Fibroblast of lung (primary cell): ENCODE results near the gene MAJIN. TPM values are rescaled to one million over a fixed set of nuclear protein-coding genes. Genes with fewer than 3 reads are reported as not detected.
A peak's percentile ranks its signal among the peaks of the same experiment; 100 is the strongest.

Experiments
- DNase-seq, 2 donors: peaks; one replicate each; pipeline versions ENCODE4 v3.0.0 to v3.0.0-alpha.2; 2010; ENCODE audit warnings: low read depth in 2 of 2
- H2AFZ ChIP-seq: 2 replicates; pipeline ENCODE4 v1.5.1; 2012; ENCODE audit warnings: low read length, control low read depth, inconsistent platforms
- H3K27ac ChIP-seq: 2 replicates; pipeline ENCODE4 v1.5.1; 2011; ENCODE audit warnings: low read length, control low read depth; ENCODE audit not compliant: insufficient read depth
- H3K27me3 ChIP-seq: 2 replicates; pipeline ENCODE4 v1.5.1; 2011; ENCODE audit warnings: mild to moderate bottlenecking, low read length; ENCODE audit not compliant: control insufficient read depth, insufficient read depth
- H3K36me3 ChIP-seq: 2 replicates; pipeline ENCODE4 v1.5.1; 2011; ENCODE audit warnings: low read length; ENCODE audit not compliant: control insufficient read depth, insufficient read depth
- H3K4me1 ChIP-seq: 2 replicates; pipeline ENCODE4 v1.5.1; 2011; ENCODE audit warnings: low read length; ENCODE audit not compliant: control insufficient read depth, insufficient read depth; ENCODE audit errors: extremely low read depth
- H3K4me2 ChIP-seq: 2 replicates; pipeline ENCODE4 v1.5.1; 2011; ENCODE audit warnings: low read length, control low read depth; ENCODE audit not compliant: insufficient read depth; ENCODE audit errors: extremely low read depth
- H3K4me3 ChIP-seq, 4 experiments: fragments of 200-600 bp in 1 of 4; sonication (generic) in 1 of 4; replicated peaks in 1 of 4; 2 replicates each; pipeline ENCODE4 v1.5.1; 2011 to 2016; ENCODE audit warnings: low read length in 4 of 4, low read depth in 3 of 4, mild to moderate bottlenecking in 3 of 4, control low read depth in 2 of 4, inconsistent platforms in 1 of 4, mixed read lengths in 1 of 4; ENCODE audit not compliant: insufficient read depth in 1 of 4; ENCODE audit errors: control extremely low read depth in 1 of 4
- H3K79me2 ChIP-seq: 2 replicates; pipeline ENCODE4 v1.5.1; 2012; ENCODE audit warnings: mild to moderate bottlenecking, low read length, inconsistent platforms; ENCODE audit not compliant: control insufficient read depth, insufficient read depth
- H3K9ac ChIP-seq: 2 replicates; pipeline ENCODE4 v1.5.1; 2011; ENCODE audit warnings: mild to moderate bottlenecking, low read length, control low read depth; ENCODE audit not compliant: insufficient read depth
- H3K9me3 ChIP-seq: 2 replicates; pipeline ENCODE4 v1.5.1; 2012; ENCODE audit warnings: low read depth, low read length; ENCODE audit not compliant: control insufficient read depth, insufficient read depth
- H4K20me1 ChIP-seq: 2 replicates; pipeline ENCODE4 v1.5.1; 2011; ENCODE audit warnings: low read length; ENCODE audit not compliant: control insufficient read depth, insufficient read depth; ENCODE audit errors: extremely low read depth
- EZH2 ChIP-seq: IDR thresholded peaks from 2 replicates; pipeline ENCODE4 v1.5.1; 2012; ENCODE audit warnings: low read length, control low read depth, mild to moderate bottlenecking; ENCODE audit errors: missing control alignments
- polyA plus RNA-seq, 2 donors: library from polyadenylated mRNA; depleted of rRNA in 1 of 2; stranded (reverse) in 1 of 2; unstranded in 1 of 2; fragments of >200 nt; gene quantifications; 2 replicates each; pipeline ENCODE4 v1.2.1, GENCODE V29; 2011 to 2012; ENCODE audit warnings: missing spikeins in 1 of 2
- total RNA-seq: library from RNA; depleted of rRNA; stranded (reverse); fragments of >200 nt; gene quantifications from 2 replicates; pipeline ENCODE4 v1.2.1, GENCODE V29; 2014
- TF ChIP-seq, protein P1 (sequence below), 2 donors: IDR thresholded peaks in 1 of 2; conservative IDR thresholded peaks in 1 of 2; 1 replicate in 1 of 2; 2 replicates in 1 of 2; pipeline ENCODE4 v1.5.1; 2011 to 2012; ENCODE audit warnings: low read length in 2 of 2, control low read depth in 1 of 2, inconsistent platforms in 1 of 2, low read depth in 1 of 2, mild to moderate bottlenecking in 1 of 2

The MAJIN gene
- total and polyA plus RNA-seq, 2 donors (not counting 1 experiment from before 2014, with no cell fraction given), result not detected

DNA sequence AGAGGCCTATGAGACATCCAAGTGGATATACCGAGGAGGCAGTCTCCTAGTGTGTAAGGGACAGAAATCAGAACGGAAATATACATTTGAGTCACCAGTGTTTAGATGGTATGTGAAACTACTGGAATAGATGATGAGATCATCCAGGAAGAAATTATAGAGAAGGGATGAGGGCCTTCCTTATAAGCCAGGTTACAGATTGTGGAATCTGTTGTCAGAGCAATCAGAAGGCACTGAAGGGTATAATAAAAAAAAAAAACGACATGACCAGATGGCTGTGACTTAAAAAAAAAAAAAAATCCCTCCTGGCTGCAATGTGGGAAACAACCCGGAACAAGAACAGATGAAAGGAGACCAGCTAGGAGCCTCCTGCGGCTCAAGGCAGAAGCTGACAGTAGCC, 2.7 kb downstream of the MAJIN start:
- no peak overlapping the region for H3K4me3 ChIP-seq
- H3K4me1 ChIP-seq, result no peaks in the 10 kb centered on the region
- no peaks in the 10 kb centered on the region for H3K79me2 ChIP-seq
- no peak overlapping the region for H2AFZ ChIP-seq
- DNase-seq, result peak; percentile 13 to 14
- no peaks in the 10 kb centered on the region for H3K36me3 ChIP-seq
- no peaks in the 10 kb centered on the region for H3K9me3 ChIP-seq
- H3K4me2 ChIP-seq, result no peak overlapping the region
- H3K27me3 ChIP-seq, result no peaks in the 10 kb centered on the region
- H4K20me1 ChIP-seq, result no peaks in the 10 kb centered on the region
- no peak overlapping the region for H3K27ac ChIP-seq
- TF ChIP-seq, protein P1, sequence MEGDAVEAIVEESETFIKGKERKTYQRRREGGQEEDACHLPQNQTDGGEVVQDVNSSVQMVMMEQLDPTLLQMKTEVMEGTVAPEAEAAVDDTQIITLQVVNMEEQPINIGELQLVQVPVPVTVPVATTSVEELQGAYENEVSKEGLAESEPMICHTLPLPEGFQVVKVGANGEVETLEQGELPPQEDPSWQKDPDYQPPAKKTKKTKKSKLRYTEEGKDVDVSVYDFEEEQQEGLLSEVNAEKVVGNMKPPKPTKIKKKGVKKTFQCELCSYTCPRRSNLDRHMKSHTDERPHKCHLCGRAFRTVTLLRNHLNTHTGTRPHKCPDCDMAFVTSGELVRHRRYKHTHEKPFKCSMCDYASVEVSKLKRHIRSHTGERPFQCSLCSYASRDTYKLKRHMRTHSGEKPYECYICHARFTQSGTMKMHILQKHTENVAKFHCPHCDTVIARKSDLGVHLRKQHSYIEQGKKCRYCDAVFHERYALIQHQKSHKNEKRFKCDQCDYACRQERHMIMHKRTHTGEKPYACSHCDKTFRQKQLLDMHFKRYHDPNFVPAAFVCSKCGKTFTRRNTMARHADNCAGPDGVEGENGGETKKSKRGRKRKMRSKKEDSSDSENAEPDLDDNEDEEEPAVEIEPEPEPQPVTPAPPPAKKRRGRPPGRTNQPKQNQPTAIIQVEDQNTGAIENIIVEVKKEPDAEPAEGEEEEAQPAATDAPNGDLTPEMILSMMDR (conservative IDR thresholded peaks at IDR 0.05 in 1 of 2, IDR thresholded peaks at IDR 0.05 in 1 of 2; ENCODE audit: low read depth in 1 of 2, low read length in 2 of 2), result no peak
- no peak for TF ChIP-seq EZH2
- no peak overlapping the region for H3K9ac ChIP-seq

DNA sequence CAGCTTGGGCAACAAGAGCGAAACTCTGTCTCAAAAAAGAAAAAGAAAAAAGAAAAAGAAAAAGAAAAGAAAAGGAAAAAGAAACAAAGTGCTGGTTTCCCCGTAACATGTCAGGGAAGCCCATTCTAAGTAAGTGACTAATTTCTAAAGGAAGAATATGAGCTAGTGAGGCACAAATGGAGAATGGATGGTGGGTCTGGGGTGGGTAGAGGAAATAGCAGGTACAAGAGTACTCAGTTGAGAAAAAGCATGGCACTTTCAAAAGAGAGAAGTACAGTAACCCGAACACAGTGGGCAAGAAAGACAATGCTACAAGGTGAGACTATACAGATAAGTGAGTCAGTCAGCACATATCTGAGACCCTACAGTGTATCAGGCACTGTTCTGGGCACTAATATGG, 4.5 kb downstream of the MAJIN start:
- Histone ChIP-seq H3K79me2 (no peaks in the 10 kb centered on the region), H4K20me1 (no peaks in the 10 kb centered on the region), H2AFZ (no peak overlapping the region), H3K4me2 (no peak overlapping the region), H3K27me3 (no peaks in the 10 kb centered on the region), H3K9ac (no peak overlapping the region), H3K36me3 (no peaks in the 10 kb centered on the region), H3K4me3 (no peak overlapping the region), H3K9me3 (no peaks in the 10 kb centered on the region), H3K27ac (no peak overlapping the region), H3K4me1 (no peaks in the 10 kb centered on the region)
- no peak for TF ChIP-seq EZH2
- TF ChIP-seq, protein P1 (conservative IDR thresholded peaks at IDR 0.05 in 1 of 2, IDR thresholded peaks at IDR 0.05 in 1 of 2; ENCODE audit: low read depth in 1 of 2, low read length in 2 of 2), result no peak
- DNase-seq, result no peak

DNA sequence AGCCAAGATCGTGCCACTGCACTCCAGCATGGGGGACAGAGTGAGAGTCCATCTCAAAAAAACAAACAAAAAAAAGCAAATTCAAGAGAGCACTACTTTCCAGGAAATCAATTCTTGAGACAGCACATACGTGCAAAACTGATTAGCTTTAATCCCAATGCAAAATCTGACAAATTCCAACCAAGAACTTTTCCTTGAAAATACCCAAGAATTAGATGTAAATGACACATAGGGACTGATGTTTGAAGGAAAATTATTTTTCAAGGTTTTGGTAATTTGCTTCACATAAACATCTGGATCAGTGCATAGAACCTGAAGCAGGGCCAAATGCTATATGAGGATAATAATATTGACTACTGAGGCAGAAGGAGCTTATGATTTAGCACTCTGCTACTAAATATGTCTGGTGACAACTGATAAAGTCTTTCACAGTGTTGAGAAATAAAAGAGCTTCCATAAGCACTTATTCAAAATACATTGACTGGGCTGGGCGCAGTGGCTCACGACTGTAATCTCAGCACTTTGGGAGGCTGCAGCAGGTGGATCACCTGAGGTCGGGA, 8.8 kb downstream of the MAJIN start:
- no peaks in the 10 kb centered on the region for H4K20me1 ChIP-seq
- no peak for DNase-seq
- H3K4me3 ChIP-seq, result no peak overlapping the region
- H2AFZ ChIP-seq, result no peak overlapping the region
- no peaks in the 10 kb centered on the region for H3K36me3 ChIP-seq
- no peak for TF ChIP-seq EZH2
- TF ChIP-seq, protein P1 (conservative IDR thresholded peaks at IDR 0.05 in 1 of 2, IDR thresholded peaks at IDR 0.05 in 1 of 2; ENCODE audit: low read depth in 1 of 2, low read length in 2 of 2), result no peak
- H3K9me3 ChIP-seq, result no peaks in the 10 kb centered on the region
- no peak overlapping the region for H3K27ac ChIP-seq
- H3K79me2 ChIP-seq, result no peaks in the 10 kb centered on the region
- H3K4me2 ChIP-seq, result no peak overlapping the region
- no peaks in the 10 kb centered on the region for H3K27me3 ChIP-seq
- H3K9ac ChIP-seq, result no peak overlapping the region
- no peaks in the 10 kb centered on the region for H3K4me1 ChIP-seq
